Measurements from ENCODE around the gene EFCAB6.

- no peak for TF ChIP-seq CTCF (IDR thresholded peaks at IDR 0.05; ENCODE audit: low read depth, low read length, missing input control)
- TF ChIP-seq, protein P1, sequence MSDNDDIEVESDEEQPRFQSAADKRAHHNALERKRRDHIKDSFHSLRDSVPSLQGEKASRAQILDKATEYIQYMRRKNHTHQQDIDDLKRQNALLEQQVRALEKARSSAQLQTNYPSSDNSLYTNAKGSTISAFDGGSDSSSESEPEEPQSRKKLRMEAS (IDR thresholded peaks at IDR 0.05), result no peak
- no peak for TF ChIP-seq EGR1 (IDR thresholded peaks at IDR 0.05; ENCODE audit: low read depth in 2 of 2)
These were observed 72.2 kb downstream of the EFCAB6 start for GRCh38 chr22:43739851-43740379.
